HG02970 (cell line): Measurements from ENCODE around the gene ATG4D.
"Not testable (repeated sequence)": the region's sequence is repeated elsewhere in the genome, so short reads cannot be mapped to it uniquely, and the experiment has no call there.

Experiments used
- ATAC-seq: cut with Tn5 transposase; IDR thresholded peaks from one replicate; pipeline ENCODE4 v1.9.1; 2021; ENCODE audit warnings: mild to moderate bottlenecking, moderate library complexity, moderate number of reproducible peaks; ENCODE audit not compliant: unreplicated experiment, low FRiP score

ATG4D gene

GRCh38 chr19:10573793-10574192 is 30.1 kb downstream of the ATG4D start:
- not testable (repeated sequence) for ATAC-seq

GRCh38 chr19:10574462-10574861 is 30.8 kb downstream of the ATG4D start:
- ATAC-seq, result no peak

GRCh38 chr19:10575011-10575716 is 31.5 kb downstream of the ATG4D start:
- no peak for ATAC-seq

GRCh38 chr19:10577951-10578350 is 34.2 kb downstream of the ATG4D start:
- no peak for ATAC-seq

GRCh38 chr19:10580979-10581631 is 37.4 kb downstream of the ATG4D start:
- ATAC-seq, result no peak

- ATAC-seq, result no peak
Measured at GRCh38 chr19:10582091-10582490, 38.4 kb downstream of the ATG4D start.

GRCh38 chr19:10583036-10583776 is 39.5 kb downstream of the ATG4D start:
- no peak for ATAC-seq

- no peak for ATAC-seq
Measured at GRCh38 chr19:10586396-10586795, 42.7 kb downstream of the ATG4D start.

- ATAC-seq, result no peak
Measured at GRCh38 chr19:10587022-10587838, 43.5 kb downstream of the ATG4D start, which contains the start of gene AP1M2. Gene AP1M2, minus strand, starts transcription at chr19:10587312. Its CDS starts 81 bp downstream, at chr19:10587231.

- ATAC-seq, result no peak
Measured at GRCh38 chr19:10587839-10588150, 44.1 kb downstream of the ATG4D start.

GRCh38 chr19:10593148-10593547 is 49.4 kb downstream of the ATG4D start:
- no peak for ATAC-seq

- no peak for ATAC-seq
Measured at GRCh38 chr19:10593820-10594637, 50.3 kb downstream of the ATG4D start.

- ATAC-seq, result no peak
Measured at GRCh38 chr19:10600149-10600548, 56.4 kb downstream of the ATG4D start.

GRCh38 chr19:10601999-10602329 is 58.3 kb downstream of the ATG4D start:
- ATAC-seq, result no peak

GRCh38 chr19:10602330-10603083 is 58.8 kb downstream of the ATG4D start:
- ATAC-seq, result peak; percentile 59
